GM13977 (cell line): Measurements from ENCODE around the gene MTFR1L.

Source experiments
- DNase-seq: peaks from one replicate; pipeline ENCODE4 v3.0.0; 2012; ENCODE audit warnings: low spot score
- CTCF ChIP-seq: IDR thresholded peaks from 2 replicates; pipeline ENCODE4 v1.5.1; 2012; ENCODE audit warnings: mild to moderate bottlenecking, control low read depth; ENCODE audit not compliant: insufficient read depth; ENCODE audit errors: extremely low read depth, missing control alignments
- in situ Hi-C: fragments of 300-500 bp; cut with MboI; formaldehyde crosslinking; loops from one replicate; pipeline ENCODE4 v1.12.0; 2022; ENCODE audit warnings: low sequenced_read_pairs, low pct_unique_long_range_greater_than_20kb, mixed read lengths, inconsistent platforms; ENCODE audit not compliant: unreplicated experiment

Gene MTFR1L

GRCh38 chr1:25796811-25797458, 22.8 kb upstream of the MTFR1L start:
- peak; percentile 84 for TF ChIP-seq CTCF
- in situ Hi-C loops, result no loop called here
- DNase-seq, result peak; percentile 73

GRCh38 chr1:25797939-25798338, 21.8 kb upstream of the MTFR1L start:
- peak; percentile 16 for TF ChIP-seq CTCF
- in situ Hi-C loops, result no loop called here
- DNase-seq, result no peak

GRCh38 chr1:25798666-25799351, 20.9 kb upstream of the MTFR1L start:
- TF ChIP-seq CTCF, result no peak
- in situ Hi-C loops, result no loop called here
- no peak for DNase-seq

- no peak for TF ChIP-seq CTCF
- no peak for DNase-seq
- in situ Hi-C loops, result no loop called here
Measured at GRCh38 chr1:25799352-25799934, 20.3 kb upstream of the MTFR1L start.

GRCh38 chr1:25799935-25800702, 19.6 kb upstream of the MTFR1L start, which contains the start of gene SELENON:
TSS of gene SELENON (plus strand) at chr1:25800193. CDS start at chr1:25800231, 38 bp downstream.
- in situ Hi-C loops, result no loop called here
- DNase-seq, result peak; percentile 79
- no peak for TF ChIP-seq CTCF

GRCh38 chr1:25800703-25801377, 18.9 kb upstream of the MTFR1L start:
- no peak for TF ChIP-seq CTCF
- in situ Hi-C loops, result no loop called here
- no peak for DNase-seq
